ENCODE measurements around the gene GAGE12J.

GRCh38 chrX:49284212-49284611, 37.6 kb upstream of the GAGE12J start:
- TF ChIP-seq, protein P1, sequence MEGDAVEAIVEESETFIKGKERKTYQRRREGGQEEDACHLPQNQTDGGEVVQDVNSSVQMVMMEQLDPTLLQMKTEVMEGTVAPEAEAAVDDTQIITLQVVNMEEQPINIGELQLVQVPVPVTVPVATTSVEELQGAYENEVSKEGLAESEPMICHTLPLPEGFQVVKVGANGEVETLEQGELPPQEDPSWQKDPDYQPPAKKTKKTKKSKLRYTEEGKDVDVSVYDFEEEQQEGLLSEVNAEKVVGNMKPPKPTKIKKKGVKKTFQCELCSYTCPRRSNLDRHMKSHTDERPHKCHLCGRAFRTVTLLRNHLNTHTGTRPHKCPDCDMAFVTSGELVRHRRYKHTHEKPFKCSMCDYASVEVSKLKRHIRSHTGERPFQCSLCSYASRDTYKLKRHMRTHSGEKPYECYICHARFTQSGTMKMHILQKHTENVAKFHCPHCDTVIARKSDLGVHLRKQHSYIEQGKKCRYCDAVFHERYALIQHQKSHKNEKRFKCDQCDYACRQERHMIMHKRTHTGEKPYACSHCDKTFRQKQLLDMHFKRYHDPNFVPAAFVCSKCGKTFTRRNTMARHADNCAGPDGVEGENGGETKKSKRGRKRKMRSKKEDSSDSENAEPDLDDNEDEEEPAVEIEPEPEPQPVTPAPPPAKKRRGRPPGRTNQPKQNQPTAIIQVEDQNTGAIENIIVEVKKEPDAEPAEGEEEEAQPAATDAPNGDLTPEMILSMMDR (IDR thresholded peaks at IDR 0.05 in 2 of 3, conservative IDR thresholded peaks at IDR 0.05 in 1 of 3; ENCODE audit: borderline replicate concordance in 1 of 3, insufficient read depth in 1 of 3, low read depth in 2 of 3, low read length in 2 of 3) = no peak
- TF ChIP-seq MAX (IDR thresholded peaks at IDR 0.05) = no peak
- no peak for TF ChIP-seq POLR2AphosphoS5 (IDR thresholded peaks at IDR 0.05; ENCODE audit: low read depth, low read length)
- TF ChIP-seq SIN3A (IDR thresholded peaks at IDR 0.05; ENCODE audit: low read depth) = no peak
- TF ChIP-seq EGR1 (IDR thresholded peaks at IDR 0.05; ENCODE audit: low read depth) = no peak
- TF ChIP-seq EZH2phosphoT487 (IDR thresholded peaks at IDR 0.05; ENCODE audit: borderline replicate concordance) = no peak
- no peak for TF ChIP-seq REST (IDR thresholded peaks at IDR 0.05; ENCODE audit: low read depth)
